ENCODE results near the gene C14orf119. TPM values are rescaled to one million over a fixed set of nuclear protein-coding genes. Genes with fewer than 3 reads are reported as not detected.

Gene C14orf119
- total RNA-seq, 1 experiment from 2014 or later: 39.6 TPM

- no peak overlapping the region for H3K27ac ChIP-seq (ENCODE audit: low read length)
- CTCF ChIA-PET: interaction anchor here (1.1 kb wide), 1 partner anchor 23 kb away, joined by 4 read pairs; no protein-coding TSS in a partner anchor
- H3K9me3 ChIP-seq (ENCODE audit: control insufficient read depth, insufficient read depth, low read depth, low read length): no peaks in the 10 kb centered on the region
- intact Hi-C loops (cut with micrococcal nuclease; ENCODE audit: unreplicated experiment) (no loop called here), in situ Hi-C loops (cut with HindIII; ENCODE audit: low pct_unique_long_range_greater_than_20kb, low sequenced_read_pairs) (no loop called here)
- H3K4me1 ChIP-seq (ENCODE audit: control insufficient read depth, insufficient read depth, low read length): peaks cover 6% of the 10 kb centered on the region
- BruUV-seq (replicated peaks): no TSS peak
- H3K4me3 ChIP-seq (ENCODE audit: low read depth in 2 of 2, low read length in 2 of 2): no peak overlapping the region
- ATAC-seq: no peak
- H3K27me3 ChIP-seq (ENCODE audit: control insufficient read depth, insufficient read depth, low read length): no peaks in the 10 kb centered on the region
- H3K36me3 ChIP-seq (ENCODE audit: control insufficient read depth, insufficient read depth, low read length): peaks cover 50% of the 10 kb centered on the region
- POLR2A ChIA-PET: no interaction called here
- TF ChIP-seq REST (IDR thresholded peaks at IDR 0.05; ENCODE audit: insufficient read depth in 1 of 2, low read depth in 2 of 2, low read length in 1 of 2) (no peak), CTCF (IDR thresholded peaks at IDR 0.05) (no peak), POLR2AphosphoS5 (IDR thresholded peaks at IDR 0.05; ENCODE audit: low read depth, low read length) (no peak), TCF7L2 (IDR thresholded peaks at IDR 0.05; ENCODE audit: low read depth, low read length) (no peak), SIN3A (IDR thresholded peaks at IDR 0.05; ENCODE audit: borderline replicate concordance, insufficient read depth, low read depth, low read length) (no peak)
- no peak for DNase-seq (ENCODE audit: low read depth, low spot score)
These were observed 3.7 kb upstream of the C14orf119 start for GRCh38 chr14:23091294-23092225.

GRCh38 chr14:23093104-23093503 lies 2.2 kb upstream of the C14orf119 start:
- Histone ChIP-seq H3K4me1 (ENCODE audit: control insufficient read depth, insufficient read depth, low read length) (peaks cover 16% of the 10 kb centered on the region), H3K27me3 (ENCODE audit: control insufficient read depth, insufficient read depth, low read length) (no peaks in the 10 kb centered on the region), H3K9me3 (ENCODE audit: control insufficient read depth, insufficient read depth, low read depth, low read length) (no peaks in the 10 kb centered on the region), H3K4me3 (ENCODE audit: low read depth in 2 of 2, low read length in 2 of 2) (peak overlapping the region in 1 of 2 experiments; percentile 90; a peak in 1 of 4 replicates), H3K27ac (ENCODE audit: low read length) (no peak overlapping the region), H3K36me3 (ENCODE audit: control insufficient read depth, insufficient read depth, low read length) (peaks cover 43% of the 10 kb centered on the region)
- in situ Hi-C loops (cut with HindIII; ENCODE audit: low pct_unique_long_range_greater_than_20kb, low sequenced_read_pairs): no loop called here
- intact Hi-C loops (cut with micrococcal nuclease; ENCODE audit: unreplicated experiment): no loop called here
- TF ChIP-seq SIN3A (IDR thresholded peaks at IDR 0.05; ENCODE audit: borderline replicate concordance, insufficient read depth, low read depth, low read length) (no peak), POLR2AphosphoS5 (IDR thresholded peaks at IDR 0.05; ENCODE audit: low read depth, low read length) (no peak), TCF7L2 (IDR thresholded peaks at IDR 0.05; ENCODE audit: low read depth, low read length) (no peak), REST (IDR thresholded peaks at IDR 0.05; ENCODE audit: insufficient read depth in 1 of 2, low read depth in 2 of 2, low read length in 1 of 2) (no peak), CTCF (IDR thresholded peaks at IDR 0.05) (no peak)
- no TSS peak for BruUV-seq (replicated peaks)
- no peak for DNase-seq (ENCODE audit: low read depth, low spot score)
- ChIA-PET POLR2A (no interaction called here), CTCF (no interaction called here)
- no peak for ATAC-seq

All from Panc1 (cell line).